Caco-2 (cell line): ENCODE measurements around the gene ANKRD13A. TPM values are rescaled to one million over a fixed set of nuclear protein-coding genes. Genes with fewer than 3 reads are reported as not detected.

ENCODE experiments used
- BruUV-seq: library from RNA; stranded (reverse); fragments of 400-500 nt; replicated peaks from 2 replicates; lab custom pipeline; 2021; lab: Mats Ljungman, UMichigan
- CTCF ChIA-PET: fragments of 300-600 bp; sonication (Branson Sonifier 250); formaldehyde crosslinking; loops from one replicate; lab custom pipeline; 2022; ENCODE audit warnings: antibody characterized with exemption; lab: Charles Lee
- POLR2A ChIA-PET: fragments of 300-600 bp; sonication (Branson Sonifier 250); formaldehyde crosslinking; loops from one replicate; lab custom pipeline; 2022; ENCODE audit warnings: antibody characterized with exemption; lab: Charles Lee
- DNase-seq, 2 experiments: peaks; one replicate each; pipeline versions ENCODE4 v3.0.0 to v3.0.0-alpha.2; 2020 to 2022
- H3K27me3 ChIP-seq: replicated peaks from 2 replicates; pipeline ENCODE4 v1.6.0; 2011; ENCODE audit warnings: low read length; ENCODE audit not compliant: control insufficient read depth, insufficient read depth
- H3K36me3 ChIP-seq: 2 replicates; pipeline ENCODE4 v1.5.1; 2011; ENCODE audit warnings: low read length; ENCODE audit not compliant: control insufficient read depth, insufficient read depth
- H3K4me1 ChIP-seq: fragments of 250-450 bp; sonication (Bioruptor Pico); 2 replicates; pipeline ENCODE4 v1.5.1; 2020; ENCODE audit warnings: mild to moderate bottlenecking
- H3K4me3 ChIP-seq: 2 replicates; pipeline ENCODE4 v1.5.1; 2011; ENCODE audit warnings: low read depth, mild to moderate bottlenecking, control low read depth, low read length
- H3K9me3 ChIP-seq: fragments of 250-450 bp; sonication (Bioruptor Pico); 2 replicates; pipeline ENCODE4 v1.5.1; 2020; ENCODE audit warnings: mild to moderate bottlenecking, moderate library complexity
- H3K27ac Mint-ChIP-seq: one replicate; pipeline ENCODE4 v1.8.0; 2022; ENCODE audit warnings: mixed read lengths; ENCODE audit not compliant: unreplicated experiment
- H3K27me3 Mint-ChIP-seq: one replicate; pipeline ENCODE4 v1.8.0; 2022; ENCODE audit warnings: mixed read lengths; ENCODE audit not compliant: insufficient read depth, unreplicated experiment
- H3K36me3 Mint-ChIP-seq: one replicate; pipeline ENCODE4 v1.8.0; 2022; ENCODE audit warnings: mild to moderate bottlenecking, mixed read lengths; ENCODE audit not compliant: insufficient read depth, unreplicated experiment
- H3K4me1 Mint-ChIP-seq: one replicate; pipeline ENCODE4 v1.8.0; 2022; ENCODE audit warnings: low read depth, mixed read lengths; ENCODE audit not compliant: unreplicated experiment
- H3K4me3 Mint-ChIP-seq: one replicate; pipeline ENCODE4 v1.8.0; 2022; ENCODE audit warnings: mild to moderate bottlenecking, moderate library complexity, mixed read lengths; ENCODE audit not compliant: unreplicated experiment
- H3K9me3 Mint-ChIP-seq: one replicate; pipeline ENCODE4 v1.8.0; 2022; ENCODE audit warnings: mixed read lengths; ENCODE audit not compliant: unreplicated experiment
- intact Hi-C: fragments of 100-400 bp; cut with micrococcal nuclease; formaldehyde crosslinking; loops from one replicate; pipeline ENCODE4 v1.10.0; 2022; ENCODE audit not compliant: unreplicated experiment
- total RNA-seq: library from RNA; stranded (reverse); gene quantifications from 2 replicates; pipeline ENCODE4 v1.2.3, GENCODE V29; 2022
- TF ChIP-seq, protein P1 (sequence below), 2 experiments: fragments of 200-600 bp in 1 of 2; IDR thresholded peaks; 1 replicate in 1 of 2; 2 replicates in 1 of 2; pipeline versions ENCODE4 v1.5.1 to v1.8.0; 2011 to 2022; ENCODE audit warnings: antibody characterized with exemption in 1 of 2, control low read depth in 1 of 2, inconsistent platforms in 1 of 2, low read depth in 1 of 2, low read length in 1 of 2, mild to moderate bottlenecking in 1 of 2, moderate library complexity in 1 of 2; ENCODE audit not compliant: insufficient read depth in 1 of 2, severe bottlenecking in 1 of 2, unreplicated experiment in 1 of 2

The ANKRD13A gene
- total RNA-seq, 1 experiment from 2014 or later: 42.2 TPM

DNA sequence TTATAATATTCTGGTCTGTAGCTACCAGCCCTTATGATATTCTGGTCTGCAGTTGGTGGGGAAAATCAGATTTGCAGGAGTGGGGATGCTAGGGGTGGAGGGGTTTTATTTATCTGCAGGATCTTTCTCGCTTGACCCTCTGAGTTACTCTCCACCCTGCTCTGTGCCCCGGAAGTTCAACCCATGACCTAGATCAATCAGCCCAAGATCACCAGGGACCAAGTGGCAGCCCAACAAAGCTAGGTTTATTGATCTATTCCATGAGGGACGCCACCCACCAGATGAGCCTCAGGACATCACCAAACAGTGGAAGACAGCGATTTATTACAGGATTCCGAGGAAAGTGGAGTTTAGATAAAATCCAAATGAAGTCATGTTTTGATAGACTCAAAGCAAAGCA is 74.9 kb downstream of the ANKRD13A start:
- Mint-ChIP-seq H3K4me1 (no peaks in the 10 kb centered on the region), H3K27me3 (peaks cover 2% of the 10 kb centered on the region), H3K9me3 (no peaks in the 10 kb centered on the region), H3K27ac (no peak overlapping the region), H3K36me3 (no peaks in the 10 kb centered on the region), H3K4me3 (no peak overlapping the region)
- intact Hi-C loops: no loop called here
- no peak overlapping the region for H3K4me3 ChIP-seq
- H3K27me3 ChIP-seq: no peaks in the 10 kb centered on the region
- H3K9me3 ChIP-seq: no peaks in the 10 kb centered on the region
- ChIA-PET POLR2A (no interaction called here), CTCF (no interaction called here)
- no peaks in the 10 kb centered on the region for H3K36me3 ChIP-seq
- TF ChIP-seq, protein P1, sequence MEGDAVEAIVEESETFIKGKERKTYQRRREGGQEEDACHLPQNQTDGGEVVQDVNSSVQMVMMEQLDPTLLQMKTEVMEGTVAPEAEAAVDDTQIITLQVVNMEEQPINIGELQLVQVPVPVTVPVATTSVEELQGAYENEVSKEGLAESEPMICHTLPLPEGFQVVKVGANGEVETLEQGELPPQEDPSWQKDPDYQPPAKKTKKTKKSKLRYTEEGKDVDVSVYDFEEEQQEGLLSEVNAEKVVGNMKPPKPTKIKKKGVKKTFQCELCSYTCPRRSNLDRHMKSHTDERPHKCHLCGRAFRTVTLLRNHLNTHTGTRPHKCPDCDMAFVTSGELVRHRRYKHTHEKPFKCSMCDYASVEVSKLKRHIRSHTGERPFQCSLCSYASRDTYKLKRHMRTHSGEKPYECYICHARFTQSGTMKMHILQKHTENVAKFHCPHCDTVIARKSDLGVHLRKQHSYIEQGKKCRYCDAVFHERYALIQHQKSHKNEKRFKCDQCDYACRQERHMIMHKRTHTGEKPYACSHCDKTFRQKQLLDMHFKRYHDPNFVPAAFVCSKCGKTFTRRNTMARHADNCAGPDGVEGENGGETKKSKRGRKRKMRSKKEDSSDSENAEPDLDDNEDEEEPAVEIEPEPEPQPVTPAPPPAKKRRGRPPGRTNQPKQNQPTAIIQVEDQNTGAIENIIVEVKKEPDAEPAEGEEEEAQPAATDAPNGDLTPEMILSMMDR (IDR thresholded peaks at IDR 0.05; ENCODE audit: insufficient read depth in 1 of 2, low read depth in 1 of 2, low read length in 1 of 2, severe bottlenecking in 1 of 2, unreplicated experiment in 1 of 2): no peak
- no TSS peak for BruUV-seq
- no peaks in the 10 kb centered on the region for H3K4me1 ChIP-seq
- no peak for DNase-seq

DNA sequence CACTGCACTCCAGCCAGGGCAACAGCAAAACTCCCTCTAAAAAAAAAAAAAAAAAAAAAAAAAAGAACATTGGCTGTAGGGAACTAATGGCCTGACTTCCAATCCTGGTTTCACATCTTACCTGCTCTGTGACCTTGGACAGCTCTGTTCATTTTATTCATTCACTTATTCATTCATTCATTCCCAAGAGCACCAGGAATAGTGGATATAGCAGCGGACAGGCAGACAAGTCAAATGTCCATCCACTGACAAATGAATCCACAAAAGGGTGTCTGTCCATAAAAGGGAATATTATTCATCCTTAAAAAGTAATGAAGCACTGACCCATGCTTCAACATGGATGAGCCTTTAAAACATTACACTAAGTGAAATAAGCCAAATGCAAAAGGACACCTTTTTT is 76.7 kb downstream of the ANKRD13A start:
- H3K4me1 Mint-ChIP-seq: no peaks in the 10 kb centered on the region
- POLR2A ChIA-PET: no interaction called here
- H3K4me3 Mint-ChIP-seq: no peak overlapping the region
- intact Hi-C loops: no loop called here
- H3K36me3 ChIP-seq: no peaks in the 10 kb centered on the region
- CTCF ChIA-PET: no interaction called here
- BruUV-seq: no TSS peak
- TF ChIP-seq, protein P1 (IDR thresholded peaks at IDR 0.05; ENCODE audit: insufficient read depth in 1 of 2, low read depth in 1 of 2, low read length in 1 of 2, severe bottlenecking in 1 of 2, unreplicated experiment in 1 of 2): no peak
- H3K9me3 Mint-ChIP-seq: peaks cover 6% of the 10 kb centered on the region
- H3K27me3 Mint-ChIP-seq: peaks cover 2% of the 10 kb centered on the region
- no peaks in the 10 kb centered on the region for H3K9me3 ChIP-seq
- H3K4me3 ChIP-seq: no peak overlapping the region
- no peaks in the 10 kb centered on the region for H3K36me3 Mint-ChIP-seq
- no peaks in the 10 kb centered on the region for H3K4me1 ChIP-seq
- no peaks in the 10 kb centered on the region for H3K27me3 ChIP-seq
- no peak for DNase-seq
- H3K27ac Mint-ChIP-seq: no peak overlapping the region

DNA sequence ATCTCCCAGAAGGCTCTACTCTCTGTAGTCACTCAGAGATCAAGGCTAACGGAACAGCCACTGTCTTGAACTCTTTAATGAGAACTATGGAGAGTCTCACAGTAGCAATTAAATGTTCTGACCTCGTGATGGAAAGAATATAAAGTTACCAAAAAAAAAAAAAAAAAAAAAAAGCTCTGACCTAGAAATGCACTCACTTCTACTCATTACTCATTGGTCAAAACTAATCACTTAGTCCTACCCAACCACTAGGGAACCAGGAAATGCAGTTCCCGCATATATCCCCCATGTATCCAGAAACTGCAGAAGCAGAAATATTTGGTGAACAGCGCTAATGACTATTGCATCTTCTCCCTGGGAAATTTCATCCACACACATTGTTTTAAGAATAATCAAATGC is 78.6 kb downstream of the ANKRD13A start:
- Histone ChIP-seq H3K4me1 (no peaks in the 10 kb centered on the region), H3K36me3 (no peaks in the 10 kb centered on the region), H3K4me3 (no peak overlapping the region), H3K27me3 (no peaks in the 10 kb centered on the region), H3K9me3 (no peaks in the 10 kb centered on the region)
- intact Hi-C loops: no loop called here
- TF ChIP-seq, protein P1 (IDR thresholded peaks at IDR 0.05; ENCODE audit: insufficient read depth in 1 of 2, low read depth in 1 of 2, low read length in 1 of 2, severe bottlenecking in 1 of 2, unreplicated experiment in 1 of 2): no peak
- H3K36me3 Mint-ChIP-seq: no peaks in the 10 kb centered on the region
- ChIA-PET CTCF (no interaction called here), POLR2A (no interaction called here)
- peaks cover 6% of the 10 kb centered on the region for H3K9me3 Mint-ChIP-seq
- BruUV-seq: no TSS peak
- DNase-seq: no peak
- H3K4me3 Mint-ChIP-seq: no peak overlapping the region
- no peak overlapping the region for H3K27ac Mint-ChIP-seq
- peaks cover 2% of the 10 kb centered on the region for H3K27me3 Mint-ChIP-seq
- peaks cover 7% of the 10 kb centered on the region for H3K4me1 Mint-ChIP-seq
